ENCODE measurements around the gene RBMS1. TPM values are rescaled to one million over a fixed set of nuclear protein-coding genes. Genes with fewer than 3 reads are reported as not detected.
A peak's percentile ranks its signal among the peaks of the same experiment; 100 is the strongest.

The RBMS1 gene
- total and polyA plus RNA-seq, 2 of the 13 experiments (the other 11 are each of a cell fraction or from before 2014, with no cell fraction given), result 55.5 to 110 TPM

DNA sequence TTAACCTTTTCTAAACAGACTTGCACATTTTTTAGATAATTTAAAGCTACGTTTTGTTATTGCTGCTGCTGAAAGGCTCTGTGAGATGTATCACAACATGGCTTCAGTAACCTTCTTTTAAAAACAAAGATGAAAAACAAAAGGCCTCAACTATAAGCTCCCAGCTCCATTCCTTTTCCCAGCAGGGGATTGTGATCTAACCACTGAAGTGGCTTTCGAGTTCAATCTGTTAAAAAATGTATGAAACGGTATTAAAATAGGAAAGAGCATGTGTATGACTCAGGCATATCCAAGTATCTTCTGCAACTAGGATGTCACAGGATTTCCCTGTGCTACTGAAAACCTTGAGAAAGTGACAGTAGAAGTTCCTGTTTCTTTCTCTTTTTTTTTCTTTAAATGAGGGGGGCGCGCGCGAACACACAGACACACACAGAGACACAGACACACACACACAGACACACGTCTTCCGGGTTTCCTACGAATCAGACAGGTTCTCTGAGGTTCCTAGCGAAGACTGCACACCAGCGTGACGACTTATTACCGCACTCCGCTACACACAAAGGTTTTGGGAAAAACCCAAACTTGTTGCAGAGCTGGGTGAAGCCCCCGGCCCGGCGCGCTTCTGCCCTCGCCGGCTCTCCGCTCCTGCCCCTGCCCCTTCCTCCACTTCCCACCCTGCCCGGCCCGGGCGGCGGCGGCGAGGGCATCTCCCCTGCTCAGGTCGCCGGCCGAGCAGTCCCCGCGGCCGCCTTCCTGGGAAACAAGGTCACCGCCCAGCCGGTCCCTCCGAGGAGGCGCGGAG, 86.8 kb downstream of the RBMS1 start (continued):
- TF ChIP-seq HDAC2 (CRISPR knock-in tag; IDR thresholded peaks at IDR 0.05), result peak; percentile 18; the same call in 1 of the 2 replicates
- TF ChIP-seq, protein P1, sequence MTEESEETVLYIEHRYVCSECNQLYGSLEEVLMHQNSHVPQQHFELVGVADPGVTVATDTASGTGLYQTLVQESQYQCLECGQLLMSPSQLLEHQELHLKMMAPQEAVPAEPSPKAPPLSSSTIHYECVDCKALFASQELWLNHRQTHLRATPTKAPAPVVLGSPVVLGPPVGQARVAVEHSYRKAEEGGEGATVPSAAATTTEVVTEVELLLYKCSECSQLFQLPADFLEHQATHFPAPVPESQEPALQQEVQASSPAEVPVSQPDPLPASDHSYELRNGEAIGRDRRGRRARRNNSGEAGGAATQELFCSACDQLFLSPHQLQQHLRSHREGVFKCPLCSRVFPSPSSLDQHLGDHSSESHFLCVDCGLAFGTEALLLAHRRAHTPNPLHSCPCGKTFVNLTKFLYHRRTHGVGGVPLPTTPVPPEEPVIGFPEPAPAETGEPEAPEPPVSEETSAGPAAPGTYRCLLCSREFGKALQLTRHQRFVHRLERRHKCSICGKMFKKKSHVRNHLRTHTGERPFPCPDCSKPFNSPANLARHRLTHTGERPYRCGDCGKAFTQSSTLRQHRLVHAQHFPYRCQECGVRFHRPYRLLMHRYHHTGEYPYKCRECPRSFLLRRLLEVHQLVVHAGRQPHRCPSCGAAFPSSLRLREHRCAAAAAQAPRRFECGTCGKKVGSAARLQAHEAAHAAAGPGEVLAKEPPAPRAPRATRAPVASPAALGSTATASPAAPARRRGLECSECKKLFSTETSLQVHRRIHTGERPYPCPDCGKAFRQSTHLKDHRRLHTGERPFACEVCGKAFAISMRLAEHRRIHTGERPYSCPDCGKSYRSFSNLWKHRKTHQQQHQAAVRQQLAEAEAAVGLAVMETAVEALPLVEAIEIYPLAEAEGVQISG (CRISPR knock-in tag; IDR thresholded peaks at IDR 0.05), result no peak
- no peak for TF ChIP-seq MTF2 (CRISPR knock-in tag; IDR thresholded peaks at IDR 0.05; ENCODE audit: borderline replicate concordance)
- TF ChIP-seq, protein P2, sequence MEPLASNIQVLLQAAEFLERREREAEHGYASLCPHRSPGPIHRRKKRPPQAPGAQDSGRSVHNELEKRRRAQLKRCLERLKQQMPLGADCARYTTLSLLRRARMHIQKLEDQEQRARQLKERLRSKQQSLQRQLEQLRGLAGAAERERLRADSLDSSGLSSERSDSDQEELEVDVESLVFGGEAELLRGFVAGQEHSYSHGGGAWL (CRISPR knock-in tag; IDR thresholded peaks at IDR 0.05), result no peak
- TF ChIP-seq ZNF44 (CRISPR knock-in tag; IDR thresholded peaks at IDR 0.05), result no peak
- no peak for TF ChIP-seq ZZZ3 (CRISPR knock-in tag; IDR thresholded peaks at IDR 0.05; ENCODE audit: borderline replicate concordance)
- no peak for TF ChIP-seq MAFG (CRISPR knock-in tag; IDR thresholded peaks at IDR 0.05)
- no peak for TF ChIP-seq NAIF1 (CRISPR knock-in tag; IDR thresholded peaks at IDR 0.05; ENCODE audit: borderline replicate concordance)
- no peak for TF ChIP-seq ZNF354B (CRISPR knock-in tag; IDR thresholded peaks at IDR 0.05)
- no peak for TF ChIP-seq FOXA1 (IDR thresholded peaks at IDR 0.05)
- no peak for TF ChIP-seq FOXA1 (CRISPR knock-in tag; IDR thresholded peaks at IDR 0.05)
- no peak for TF ChIP-seq MEIS1 (CRISPR knock-in tag; IDR thresholded peaks at IDR 0.05; ENCODE audit: borderline replicate concordance)
- no peak for TF ChIP-seq MXD4 (CRISPR knock-in tag; IDR thresholded peaks at IDR 0.05)
- no peak for TF ChIP-seq GATA4 (IDR thresholded peaks at IDR 0.05; ENCODE audit: borderline replicate concordance, low read depth)
- no peak for TF ChIP-seq ZFAT (CRISPR knock-in tag; conservative IDR thresholded peaks at IDR 0.05)
- no peak for TF ChIP-seq ZNF335 (CRISPR knock-in tag; IDR thresholded peaks at IDR 0.05)
- TF ChIP-seq, protein P3, sequence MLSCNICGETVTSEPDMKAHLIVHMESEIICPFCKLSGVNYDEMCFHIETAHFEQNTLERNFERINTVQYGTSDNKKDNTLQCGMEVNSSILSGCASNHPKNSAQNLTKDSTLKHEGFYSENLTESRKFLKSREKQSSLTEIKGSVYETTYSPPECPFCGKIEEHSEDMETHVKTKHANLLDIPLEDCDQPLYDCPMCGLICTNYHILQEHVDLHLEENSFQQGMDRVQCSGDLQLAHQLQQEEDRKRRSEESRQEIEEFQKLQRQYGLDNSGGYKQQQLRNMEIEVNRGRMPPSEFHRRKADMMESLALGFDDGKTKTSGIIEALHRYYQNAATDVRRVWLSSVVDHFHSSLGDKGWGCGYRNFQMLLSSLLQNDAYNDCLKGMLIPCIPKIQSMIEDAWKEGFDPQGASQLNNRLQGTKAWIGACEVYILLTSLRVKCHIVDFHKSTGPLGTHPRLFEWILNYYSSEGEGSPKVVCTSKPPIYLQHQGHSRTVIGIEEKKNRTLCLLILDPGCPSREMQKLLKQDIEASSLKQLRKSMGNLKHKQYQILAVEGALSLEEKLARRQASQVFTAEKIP (CRISPR knock-in tag; IDR thresholded peaks at IDR 0.05; ENCODE audit: borderline replicate concordance), result no peak
- TF ChIP-seq, protein P4, sequence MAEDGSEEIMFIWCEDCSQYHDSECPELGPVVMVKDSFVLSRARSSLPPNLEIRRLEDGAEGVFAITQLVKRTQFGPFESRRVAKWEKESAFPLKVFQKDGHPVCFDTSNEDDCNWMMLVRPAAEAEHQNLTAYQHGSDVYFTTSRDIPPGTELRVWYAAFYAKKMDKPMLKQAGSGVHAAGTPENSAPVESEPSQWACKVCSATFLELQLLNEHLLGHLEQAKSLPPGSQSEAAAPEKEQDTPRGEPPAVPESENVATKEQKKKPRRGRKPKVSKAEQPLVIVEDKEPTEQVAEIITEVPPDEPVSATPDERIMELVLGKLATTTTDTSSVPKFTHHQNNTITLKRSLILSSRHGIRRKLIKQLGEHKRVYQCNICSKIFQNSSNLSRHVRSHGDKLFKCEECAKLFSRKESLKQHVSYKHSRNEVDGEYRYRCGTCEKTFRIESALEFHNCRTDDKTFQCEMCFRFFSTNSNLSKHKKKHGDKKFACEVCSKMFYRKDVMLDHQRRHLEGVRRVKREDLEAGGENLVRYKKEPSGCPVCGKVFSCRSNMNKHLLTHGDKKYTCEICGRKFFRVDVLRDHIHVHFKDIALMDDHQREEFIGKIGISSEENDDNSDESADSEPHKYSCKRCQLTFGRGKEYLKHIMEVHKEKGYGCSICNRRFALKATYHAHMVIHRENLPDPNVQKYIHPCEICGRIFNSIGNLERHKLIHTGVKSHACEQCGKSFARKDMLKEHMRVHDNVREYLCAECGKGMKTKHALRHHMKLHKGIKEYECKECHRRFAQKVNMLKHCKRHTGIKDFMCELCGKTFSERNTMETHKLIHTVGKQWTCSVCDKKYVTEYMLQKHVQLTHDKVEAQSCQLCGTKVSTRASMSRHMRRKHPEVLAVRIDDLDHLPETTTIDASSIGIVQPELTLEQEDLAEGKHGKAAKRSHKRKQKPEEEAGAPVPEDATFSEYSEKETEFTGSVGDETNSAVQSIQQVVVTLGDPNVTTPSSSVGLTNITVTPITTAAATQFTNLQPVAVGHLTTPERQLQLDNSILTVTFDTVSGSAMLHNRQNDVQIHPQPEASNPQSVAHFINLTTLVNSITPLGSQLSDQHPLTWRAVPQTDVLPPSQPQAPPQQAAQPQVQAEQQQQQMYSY (CRISPR knock-in tag; IDR thresholded peaks at IDR 0.05), result no peak
- TF ChIP-seq, protein P5, sequence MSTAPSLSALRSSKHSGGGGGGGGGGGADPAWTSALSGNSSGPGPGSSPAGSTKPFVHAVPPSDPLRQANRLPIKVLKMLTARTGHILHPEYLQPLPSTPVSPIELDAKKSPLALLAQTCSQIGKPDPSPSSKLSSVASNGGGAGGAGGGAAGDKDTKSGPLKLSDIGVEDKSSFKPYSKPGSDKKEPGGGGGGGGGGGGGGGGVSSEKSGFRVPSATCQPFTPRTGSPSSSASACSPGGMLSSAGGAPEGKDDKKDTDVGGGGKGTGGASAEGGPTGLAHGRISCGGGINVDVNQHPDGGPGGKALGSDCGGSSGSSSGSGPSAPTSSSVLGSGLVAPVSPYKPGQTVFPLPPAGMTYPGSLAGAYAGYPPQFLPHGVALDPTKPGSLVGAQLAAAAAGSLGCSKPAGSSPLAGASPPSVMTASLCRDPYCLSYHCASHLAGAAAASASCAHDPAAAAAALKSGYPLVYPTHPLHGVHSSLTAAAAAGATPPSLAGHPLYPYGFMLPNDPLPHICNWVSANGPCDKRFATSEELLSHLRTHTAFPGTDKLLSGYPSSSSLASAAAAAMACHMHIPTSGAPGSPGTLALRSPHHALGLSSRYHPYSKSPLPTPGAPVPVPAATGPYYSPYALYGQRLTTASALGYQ (CRISPR knock-in tag; IDR thresholded peaks at IDR 0.05), result no peak
- no peak for TF ChIP-seq ATF1 (CRISPR knock-in tag; IDR thresholded peaks at IDR 0.05)

Measured in HepG2 (cell line).